Suprapubic skin (tissue), 4 donors: ENCODE data around the gene TCP11L2. TPM values are rescaled to one million over a fixed set of nuclear protein-coding genes. Genes with fewer than 3 reads are reported as not detected.

Source experiments
- DNase-seq, 2 donors: peaks; one replicate each; pipeline ENCODE4 v3.0.0-alpha.2; 2019; ENCODE audit warnings: low spot score in 2 of 2
- H3K27ac ChIP-seq: fragments of 200-600 bp; sonication (generic); one replicate; pipeline ENCODE4 v1.5.1; 2019
- H3K27me3 ChIP-seq: fragments of 200-600 bp; sonication (generic); one replicate; pipeline ENCODE4 v1.5.1; 2019
- H3K36me3 ChIP-seq: fragments of 200-600 bp; sonication (generic); one replicate; pipeline ENCODE4 v1.5.1; 2019
- H3K4me1 ChIP-seq: fragments of 200-600 bp; sonication (generic); one replicate; pipeline ENCODE4 v1.5.1; 2019
- H3K4me3 ChIP-seq: fragments of 200-600 bp; sonication (generic); one replicate; pipeline ENCODE4 v1.5.1; 2019; ENCODE audit warnings: mild to moderate bottlenecking
- H3K9me3 ChIP-seq: fragments of 200-600 bp; sonication (generic); one replicate; pipeline ENCODE4 v1.5.1; 2019
- CTCF ChIP-seq, 2 donors: fragments of 200-600 bp in 1 of 2; fragments of 450-650 bp in 1 of 2; sonication (generic) in 1 of 2; IDR thresholded peaks; one replicate each; pipeline ENCODE4 v1.5.1; 2016 to 2019; ENCODE audit warnings: antibody characterized with exemption in 2 of 2, mild to moderate bottlenecking in 1 of 2, moderate library complexity in 1 of 2
- EP300 ChIP-seq: sonication (generic); formaldehyde crosslinking; IDR thresholded peaks from one replicate; pipeline ENCODE4 v1.6.1; 2017; ENCODE audit warnings: antibody characterized with exemption
- POLR2A ChIP-seq, 2 donors: fragments of 450-650 bp; IDR thresholded peaks; one replicate each; pipeline ENCODE4 v1.6.1; 2017; ENCODE audit warnings: antibody characterized with exemption in 2 of 2, mild to moderate bottlenecking in 2 of 2, moderate library complexity in 2 of 2
- POLR2AphosphoS5 ChIP-seq, 3 donors: sonication (generic); formaldehyde crosslinking; IDR thresholded peaks; one replicate each; pipeline ENCODE4 v1.6.1; 2017; ENCODE audit warnings: antibody characterized with exemption in 3 of 3
- WGBS: methylation state at CpG from one replicate; pipeline ENCODE4 v1.1.5; 2018; 5-methylcytosine and 5-hydroxymethylcytosine counted together
- total RNA-seq, 4 donors: library from RNA; depleted of rRNA; stranded (reverse); fragments of >200 nt; gene quantifications; one replicate each; pipeline ENCODE4 v1.1.0, GENCODE V29; 2016

TCP11L2 gene
- total RNA-seq, 4 donors from 2014 or later, result 38.1 to 70.6 (median 61.2) TPM

- WGBS, result 98% methylated on average over 2 of the region's 2 CpGs
- Histone ChIP-seq H3K27me3 (no peaks in the 10 kb centered on the region), H3K4me3 (no peak overlapping the region), H3K27ac (no peak overlapping the region), H3K36me3 (peaks cover 82% of the 10 kb centered on the region), H3K4me1 (peaks cover 3% of the 10 kb centered on the region), H3K9me3 (no peaks in the 10 kb centered on the region)
- no peak for DNase-seq
- no peak for TF ChIP-seq POLR2AphosphoS5 (IDR thresholded peaks at IDR 0.05)
- TF ChIP-seq EP300, result no peak
- TF ChIP-seq CTCF (IDR thresholded peaks at IDR 0.05), result no peak
- no peak for TF ChIP-seq POLR2A (IDR thresholded peaks at IDR 0.05)
These were observed 21.0 kb downstream of the TCP11L2 start for GRCh38 chr12:106323537-106323936.

- Histone ChIP-seq H3K36me3 (peaks cover 67% of the 10 kb centered on the region), H3K4me1 (peaks cover 14% of the 10 kb centered on the region), H3K4me3 (no peak overlapping the region), H3K27ac (no peak overlapping the region), H3K27me3 (no peaks in the 10 kb centered on the region), H3K9me3 (no peaks in the 10 kb centered on the region)
- no peak for DNase-seq
- TF ChIP-seq POLR2A (IDR thresholded peaks at IDR 0.05), result no peak
- 76% methylated on average over 2 of the region's 2 CpGs for WGBS
These were observed 24.9 kb downstream of the TCP11L2 start for GRCh38 chr12:106327309-106327869.

GRCh38 chr12:106328735-106329134, 26.2 kb downstream of the TCP11L2 start:
- peak overlapping the region; percentile 58 for H3K27ac ChIP-seq
- TF ChIP-seq EP300 (no peak), CTCF (IDR thresholded peaks at IDR 0.05) (no peak), POLR2A (IDR thresholded peaks at IDR 0.05) (no peak), POLR2AphosphoS5 (IDR thresholded peaks at IDR 0.05) (no peak)
- DNase-seq, result no peak
- H3K36me3 ChIP-seq, result peaks cover 59% of the 10 kb centered on the region
- WGBS, result 83% methylated on average over 7 of the region's 7 CpGs
- H3K9me3 ChIP-seq, result no peaks in the 10 kb centered on the region
- H3K4me3 ChIP-seq, result no peak overlapping the region
- peaks cover 14% of the 10 kb centered on the region for H3K4me1 ChIP-seq
- no peaks in the 10 kb centered on the region for H3K27me3 ChIP-seq

- Histone ChIP-seq H3K36me3 (peaks cover 53% of the 10 kb centered on the region), H3K4me1 (peaks cover 14% of the 10 kb centered on the region), H3K9me3 (no peaks in the 10 kb centered on the region), H3K4me3 (no peak overlapping the region), H3K27me3 (no peaks in the 10 kb centered on the region), H3K27ac (peak overlapping the region; percentile 58)
- DNase-seq, result no peak
- no peak for TF ChIP-seq POLR2AphosphoS5 (IDR thresholded peaks at IDR 0.05)
- TF ChIP-seq POLR2A (IDR thresholded peaks at IDR 0.05), result no peak
- TF ChIP-seq CTCF (IDR thresholded peaks at IDR 0.05), result no peak
- no peak for TF ChIP-seq EP300
- 58% methylated on average over 12 of the region's 12 CpGs for WGBS
These were observed 26.9 kb downstream of the TCP11L2 start for GRCh38 chr12:106329231-106329982.

- Histone ChIP-seq H3K36me3 (peaks cover 39% of the 10 kb centered on the region), H3K27ac (no peak overlapping the region), H3K9me3 (no peaks in the 10 kb centered on the region), H3K4me1 (peaks cover 26% of the 10 kb centered on the region), H3K27me3 (no peaks in the 10 kb centered on the region), H3K4me3 (no peak overlapping the region)
- 78% methylated on average over 2 of the region's 2 CpGs for WGBS
- TF ChIP-seq EP300 (no peak), POLR2AphosphoS5 (IDR thresholded peaks at IDR 0.05) (no peak), POLR2A (IDR thresholded peaks at IDR 0.05) (no peak), CTCF (IDR thresholded peaks at IDR 0.05) (no peak)
- no peak for DNase-seq
These were observed 29.1 kb downstream of the TCP11L2 start for GRCh38 chr12:106331599-106331998.
